HG03442 (cell line): ENCODE measurements around the gene PTPRG.
"Not testable (repeated sequence)": the region's sequence is repeated elsewhere in the genome, so short reads cannot be mapped to it uniquely, and the experiment has no call there.

ENCODE experiments used
- ATAC-seq: cut with Tn5 transposase; IDR thresholded peaks from one replicate; pipeline ENCODE4 v1.9.1; 2021; ENCODE audit warnings: mild to moderate bottlenecking, moderate library complexity; ENCODE audit not compliant: unreplicated experiment

The PTPRG gene

DNA sequence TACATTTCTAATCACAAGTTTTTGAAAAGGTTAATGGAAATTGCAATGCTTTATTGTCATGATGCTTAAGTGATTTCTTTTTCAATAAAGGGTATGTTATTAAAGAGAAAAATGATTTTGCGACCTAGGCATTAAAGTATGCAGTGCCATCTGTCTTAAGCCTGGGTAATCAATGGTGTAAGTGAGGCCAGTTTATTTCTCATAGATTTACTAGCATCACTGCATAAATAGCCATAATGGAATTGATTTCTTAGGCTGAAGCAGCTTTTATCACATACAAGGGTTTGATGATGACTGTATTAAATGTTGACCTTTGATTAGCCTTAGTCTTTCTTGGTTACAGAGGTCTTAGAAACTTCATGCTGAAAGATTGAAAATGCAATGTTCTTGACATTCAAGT lies 464.5 kb downstream of the PTPRG start:
- no peak for ATAC-seq

DNA sequence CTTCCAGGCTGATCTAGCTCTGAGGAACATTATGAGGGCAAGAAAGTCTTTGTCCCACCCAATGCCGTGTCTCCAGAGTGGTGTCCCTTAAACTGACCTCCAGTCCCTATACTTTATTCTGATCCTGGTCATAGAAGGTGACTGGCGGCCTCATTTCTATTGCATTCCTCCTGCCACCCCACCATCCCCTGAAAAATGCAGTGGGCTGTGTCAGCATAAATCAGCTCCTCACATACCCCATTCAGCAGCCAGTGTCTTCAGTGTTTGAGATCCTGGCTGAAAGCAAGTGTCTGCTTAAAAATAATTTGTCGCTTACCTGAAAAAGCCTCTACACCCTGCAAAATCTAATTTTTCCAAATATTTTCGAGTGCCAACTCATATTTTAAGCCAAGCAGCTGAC lies 465.9 kb downstream of the PTPRG start:
- ATAC-seq, result no peak

DNA sequence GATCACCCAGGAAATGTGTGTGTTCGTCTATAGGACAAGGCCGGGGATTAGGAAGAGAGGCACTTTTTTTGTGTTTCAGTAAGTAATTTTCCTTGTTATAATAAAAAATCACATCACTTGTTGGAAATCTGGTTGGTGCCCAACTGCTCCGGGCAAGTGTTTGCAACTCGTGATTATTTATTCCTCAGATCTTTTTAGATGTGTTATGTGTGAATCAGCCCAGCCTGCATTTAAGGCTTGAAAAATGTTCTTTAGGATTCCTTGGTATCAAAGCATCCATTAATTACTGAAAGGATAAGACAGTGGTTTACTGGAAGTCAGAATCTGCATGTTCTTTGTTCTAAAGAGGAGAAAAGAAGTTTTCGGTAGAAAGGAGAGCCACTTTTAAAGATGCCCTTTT lies 466.4 kb downstream of the PTPRG start:
- no peak for ATAC-seq

DNA sequence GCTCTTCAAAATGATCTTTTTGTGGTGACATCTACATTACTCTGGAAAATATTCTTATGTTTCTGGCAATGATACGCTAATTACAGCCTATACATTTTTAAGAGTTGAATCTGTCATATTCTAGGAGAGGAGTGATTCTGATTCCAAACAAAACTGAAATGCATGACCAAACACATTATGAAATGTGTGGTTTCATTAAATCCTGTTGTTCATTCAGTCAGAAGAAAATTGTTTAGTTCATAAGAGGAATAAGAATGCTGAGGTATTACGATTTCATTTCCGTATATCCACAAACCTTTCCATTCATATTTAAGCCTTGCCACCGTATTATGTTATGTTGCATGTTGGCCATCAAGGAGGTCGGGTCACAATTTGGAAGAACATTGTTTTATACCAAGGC lies 466.9 kb downstream of the PTPRG start:
- ATAC-seq, result no peak

DNA sequence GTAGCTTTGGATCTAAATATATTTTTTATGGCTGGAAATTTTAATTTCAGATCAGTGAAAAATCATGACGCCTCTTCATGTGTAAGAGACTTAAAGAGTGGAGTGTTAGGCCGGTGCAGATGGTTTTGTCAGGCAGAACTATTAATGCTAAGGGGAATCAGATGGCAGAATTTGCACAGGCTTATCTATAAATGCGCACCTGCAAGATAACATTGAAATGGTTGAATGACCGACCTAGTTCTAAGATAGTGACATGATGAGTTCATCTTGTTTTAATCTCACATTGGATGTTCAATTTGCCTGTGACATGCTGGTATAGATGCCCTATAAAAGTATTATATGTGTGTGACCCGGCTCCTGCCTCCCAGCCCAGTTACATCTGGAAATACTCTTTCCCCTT lies 471.4 kb downstream of the PTPRG start:
- no peak for ATAC-seq

DNA sequence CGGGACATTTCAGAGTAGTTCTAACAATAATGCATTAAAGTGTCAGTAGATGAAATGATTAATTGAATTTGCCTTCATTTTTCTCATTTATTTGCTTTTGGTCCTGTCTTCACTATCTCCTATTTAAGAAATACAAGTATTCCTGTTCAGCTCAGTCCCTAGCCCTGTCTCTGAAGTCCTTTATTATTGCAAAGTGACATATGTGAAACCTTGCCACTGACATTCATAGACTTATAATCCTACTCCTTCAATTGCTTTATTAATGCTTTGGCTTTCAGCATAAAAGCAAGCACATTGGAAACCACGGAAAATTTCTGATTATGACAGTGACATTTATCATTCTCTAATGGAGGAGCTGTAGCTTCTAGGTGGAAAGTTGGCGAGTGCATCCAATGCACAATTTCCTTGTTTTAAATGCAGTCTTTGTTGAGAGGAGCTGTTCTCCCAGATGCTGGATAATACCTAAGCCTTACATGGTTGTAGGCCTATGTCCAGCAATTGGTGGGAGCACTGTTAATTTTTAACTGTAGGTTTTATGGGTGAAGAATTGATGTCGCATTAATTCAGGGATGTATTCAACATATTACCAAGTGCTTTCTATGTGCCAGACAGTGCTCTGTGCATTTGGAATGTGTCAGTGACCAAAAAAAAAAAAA lies 474.2 kb downstream of the PTPRG start:
- no peak for ATAC-seq

DNA sequence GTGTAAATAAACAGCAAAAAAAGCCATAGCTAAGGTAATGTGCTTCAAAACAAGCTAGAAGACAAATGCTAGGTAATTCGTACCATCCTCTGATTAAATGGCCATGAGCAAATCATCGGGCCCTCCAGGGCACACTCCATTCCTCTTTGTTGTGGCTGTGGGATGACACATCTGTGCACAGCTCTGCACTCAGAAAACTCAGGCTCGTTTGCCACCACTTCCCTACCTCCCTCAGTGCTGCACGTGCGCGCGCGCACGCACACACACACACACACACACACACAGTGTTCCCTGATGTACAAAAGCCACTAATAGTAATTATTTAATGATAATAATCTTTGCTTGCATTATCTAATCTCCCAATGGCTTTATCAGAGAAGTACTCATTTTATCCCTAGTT lies 475.4 kb downstream of the PTPRG start:
- no peak for ATAC-seq

DNA sequence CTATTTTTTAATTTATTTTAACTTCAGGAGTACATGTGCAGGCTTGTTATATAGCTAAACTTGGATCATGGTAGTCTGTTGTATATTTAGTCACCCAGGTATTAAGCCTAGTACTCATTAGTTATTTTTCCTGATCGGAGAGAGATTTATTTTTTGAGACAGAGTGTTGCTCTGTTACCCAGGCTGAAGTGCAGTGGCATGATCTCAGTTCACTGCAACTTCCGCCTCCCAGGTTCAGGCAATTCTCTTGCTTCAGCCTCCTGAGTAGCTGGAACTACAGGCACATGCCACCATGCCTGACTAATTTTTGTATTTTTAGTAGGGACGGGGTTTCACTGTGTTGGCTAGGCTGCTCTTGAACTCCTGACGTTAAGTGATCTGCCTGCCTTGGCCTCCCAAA lies 477.4 kb downstream of the PTPRG start:
- not testable (repeated sequence) for ATAC-seq

DNA sequence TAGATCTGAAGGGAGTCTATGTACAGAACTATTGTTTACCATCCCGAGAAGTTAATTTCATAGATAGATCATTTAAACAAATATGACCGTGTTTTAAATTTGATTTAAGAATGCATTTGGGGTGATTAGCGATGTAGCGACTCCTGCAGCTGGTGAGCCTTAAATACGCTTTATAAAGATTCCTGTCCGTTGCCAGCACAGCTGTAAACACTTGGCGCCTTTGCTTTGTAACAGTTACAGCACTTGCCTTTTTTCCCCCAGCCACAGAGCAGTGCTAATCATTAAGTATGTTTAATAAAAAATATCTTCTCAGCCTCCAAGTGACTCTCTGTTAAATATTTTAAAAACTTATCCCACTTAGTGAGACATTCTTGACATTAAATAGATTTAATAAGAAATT lies 478.2 kb downstream of the PTPRG start:
- ATAC-seq, result no peak

DNA sequence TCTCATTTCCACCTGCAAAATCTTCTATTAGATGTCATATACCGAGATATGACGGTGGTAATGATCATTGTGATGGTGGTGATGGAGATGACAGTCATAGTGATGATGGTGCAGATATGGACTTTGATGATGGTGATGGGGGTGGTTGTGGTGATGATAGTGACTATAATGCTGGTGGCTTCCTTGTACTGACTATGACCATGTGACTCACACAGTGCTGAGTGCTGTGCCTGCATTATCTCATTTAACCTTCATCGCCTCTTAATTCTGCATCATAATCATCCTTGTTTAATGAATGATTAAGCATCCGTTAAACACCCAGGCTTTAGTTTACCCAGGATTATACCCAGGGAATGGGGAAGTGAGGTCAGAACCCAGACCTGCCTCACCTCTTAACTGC lies 480.3 kb downstream of the PTPRG start:
- no peak for ATAC-seq

DNA sequence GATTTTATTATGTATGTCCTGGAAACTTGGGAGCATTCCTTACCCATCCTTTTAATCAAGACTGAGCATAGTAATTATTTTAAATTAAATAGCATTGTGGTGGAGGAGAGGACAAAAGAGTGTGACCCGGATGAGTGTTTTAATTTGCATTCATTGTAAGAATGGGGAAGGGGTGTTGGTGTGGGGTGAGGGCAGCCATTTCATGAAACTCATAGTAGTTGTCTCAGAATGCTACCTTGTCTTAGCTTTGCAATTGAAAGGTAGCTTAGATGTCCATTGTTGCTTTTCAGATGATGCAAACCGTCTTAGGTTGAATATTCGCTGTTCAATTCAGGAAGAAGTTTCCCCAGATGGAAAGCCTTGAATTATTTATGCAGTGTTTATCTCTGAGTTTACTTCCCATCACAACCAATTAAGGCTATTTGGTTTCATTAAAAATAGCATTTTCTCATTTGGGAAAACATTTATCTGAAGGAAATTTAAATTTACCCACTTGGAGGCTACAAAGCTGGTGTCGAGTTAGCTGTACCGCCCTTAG lies 483.6 kb downstream of the PTPRG start:
- no peak for ATAC-seq

DNA sequence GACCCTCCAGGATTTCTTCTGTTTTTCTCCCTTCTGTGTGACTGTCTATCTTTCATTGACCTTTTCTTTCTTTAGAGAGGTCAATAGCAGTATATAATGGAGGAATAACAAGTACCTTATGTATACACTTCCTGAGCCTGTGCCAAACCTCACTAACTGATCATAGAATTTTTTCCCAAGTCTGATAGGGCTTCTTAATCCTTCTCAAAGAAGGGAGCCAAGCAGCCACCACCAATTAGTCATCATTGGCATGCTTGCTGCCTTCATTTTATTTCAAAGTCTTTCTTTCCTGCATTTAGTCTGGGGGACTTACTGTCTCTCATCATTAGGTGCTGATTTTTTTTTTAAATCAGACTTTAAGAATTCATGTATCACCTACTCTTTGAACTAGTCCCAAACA lies 485.0 kb downstream of the PTPRG start:
- ATAC-seq, result no peak

DNA sequence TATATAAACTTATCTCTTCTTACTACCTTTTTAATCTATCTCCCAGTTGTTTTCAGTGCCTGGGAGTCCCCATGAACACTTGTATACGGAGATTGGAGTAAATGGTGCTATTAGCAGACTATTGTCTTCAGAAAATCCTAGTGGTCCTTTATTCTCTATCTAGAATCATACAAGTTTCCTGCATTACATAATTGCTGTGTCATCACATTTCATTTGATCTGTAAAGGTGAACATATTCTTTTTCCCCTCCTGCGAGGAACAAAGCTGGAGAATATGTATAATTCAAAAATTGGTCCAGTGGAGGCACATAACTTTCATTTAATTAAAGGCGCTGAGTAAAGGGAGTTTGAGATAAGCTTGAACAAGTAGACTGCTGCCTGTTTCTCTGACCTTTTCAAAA lies 487.2 kb downstream of the PTPRG start:
- no peak for ATAC-seq

DNA sequence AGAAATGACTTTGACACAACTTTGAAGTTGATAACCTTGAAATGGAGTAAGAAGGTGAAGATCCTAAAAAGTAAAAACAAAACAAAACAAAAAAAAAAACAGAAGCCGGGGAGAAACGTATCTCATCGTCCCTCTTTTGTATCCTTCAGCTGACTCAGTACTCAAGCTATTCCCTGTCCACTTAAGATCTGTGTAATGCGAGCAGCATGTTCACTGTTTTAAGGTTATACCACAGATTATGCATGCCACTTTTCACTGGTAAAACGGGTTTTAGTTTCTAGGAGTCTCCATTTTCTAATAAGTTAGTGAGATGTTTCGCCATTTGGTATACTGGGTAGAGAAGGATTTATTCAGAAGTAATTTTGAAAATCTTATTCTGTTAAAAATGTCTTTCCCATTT lies 487.7 kb downstream of the PTPRG start:
- ATAC-seq, result no peak

DNA sequence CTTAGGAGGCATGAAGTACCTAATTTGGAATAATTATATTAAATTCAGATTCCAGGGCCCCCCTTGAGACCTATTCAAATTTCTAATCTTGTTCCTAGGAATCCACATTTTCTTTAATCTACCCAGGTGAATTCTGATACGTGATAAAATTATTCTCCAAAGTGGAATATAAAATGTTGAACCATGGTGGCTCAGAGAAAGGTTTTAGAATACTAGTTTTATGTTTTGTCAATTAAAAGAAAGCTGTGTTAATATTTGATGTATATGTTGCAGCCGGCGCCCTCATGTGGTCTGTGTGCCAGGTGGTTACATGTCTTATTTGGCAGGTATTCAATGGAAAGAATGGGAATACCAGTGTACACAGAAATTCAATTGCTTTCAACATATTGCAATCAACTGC lies 490.1 kb downstream of the PTPRG start:
- no peak for ATAC-seq

DNA sequence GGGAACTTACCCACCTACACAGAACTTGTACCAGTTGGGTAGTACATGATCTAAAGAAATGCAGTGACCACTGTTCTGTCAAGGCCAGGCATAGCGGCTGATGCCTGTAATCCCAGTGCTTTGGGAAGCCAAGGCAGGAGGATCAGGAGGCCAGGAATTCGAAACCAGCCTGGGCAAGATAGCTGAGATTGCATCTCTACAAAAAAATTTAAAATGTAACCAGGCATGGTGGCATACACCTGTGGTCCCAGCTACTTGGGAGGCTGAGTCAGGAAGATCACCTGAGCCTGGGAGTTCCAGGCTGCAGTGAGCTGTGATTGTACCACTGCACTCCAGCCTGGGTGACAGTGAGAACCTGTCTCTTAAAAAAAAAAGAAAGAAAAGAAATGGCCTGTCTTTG lies 491.0 kb downstream of the PTPRG start:
- ATAC-seq, result no peak

DNA sequence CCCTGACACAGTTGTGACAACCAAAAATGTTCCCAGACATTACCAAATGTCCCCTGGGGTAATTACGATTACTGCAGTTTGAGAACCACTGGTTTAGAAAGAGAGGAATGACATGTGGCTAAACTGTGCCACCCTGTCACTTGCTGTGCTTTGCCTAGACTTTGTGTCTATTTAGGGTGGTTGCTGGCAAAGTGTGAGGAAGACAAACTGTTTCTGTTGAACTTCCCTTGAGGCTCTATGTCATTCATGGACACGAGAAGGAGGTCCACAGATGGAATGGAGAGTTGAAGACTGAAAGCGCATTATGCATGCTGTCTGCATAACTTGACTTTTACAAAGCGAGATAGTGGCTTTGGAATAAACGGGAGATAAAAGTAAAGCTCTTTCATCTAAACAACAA lies 495.3 kb downstream of the PTPRG start:
- no peak for ATAC-seq

DNA sequence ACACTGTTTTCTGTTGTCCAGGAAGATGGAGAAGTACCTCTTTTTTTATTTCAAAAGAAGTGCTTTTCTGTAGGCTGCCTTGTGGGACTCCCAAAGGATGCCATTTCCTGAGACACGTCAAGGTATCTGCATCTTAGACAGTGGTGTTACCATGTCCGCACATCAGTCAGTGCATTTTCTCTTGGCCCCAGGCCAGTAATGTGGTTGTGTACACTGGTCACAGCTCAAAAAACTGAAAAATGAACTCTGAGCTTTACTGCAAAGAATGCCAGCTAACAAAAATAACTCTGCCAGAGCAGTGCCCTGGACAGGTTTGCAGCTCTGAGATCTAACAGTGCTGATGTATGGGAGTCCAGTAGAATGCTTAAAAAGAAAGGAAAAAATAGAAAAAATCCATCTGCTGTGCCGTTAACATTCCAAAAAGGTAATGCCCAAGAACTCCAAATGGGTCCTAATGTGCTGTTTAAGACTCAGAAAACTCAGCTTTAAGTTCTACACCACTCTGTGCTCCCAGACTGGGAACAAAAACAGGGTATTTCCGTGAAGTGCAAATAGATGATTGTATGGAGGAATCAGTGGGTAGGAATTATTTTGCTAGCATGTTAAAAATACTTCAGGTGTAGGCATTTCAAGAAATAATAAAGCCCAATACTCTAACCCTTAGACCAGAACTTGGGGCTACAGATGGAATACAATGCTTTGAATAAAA lies 496.1 kb downstream of the PTPRG start:
- ATAC-seq, result no peak

DNA sequence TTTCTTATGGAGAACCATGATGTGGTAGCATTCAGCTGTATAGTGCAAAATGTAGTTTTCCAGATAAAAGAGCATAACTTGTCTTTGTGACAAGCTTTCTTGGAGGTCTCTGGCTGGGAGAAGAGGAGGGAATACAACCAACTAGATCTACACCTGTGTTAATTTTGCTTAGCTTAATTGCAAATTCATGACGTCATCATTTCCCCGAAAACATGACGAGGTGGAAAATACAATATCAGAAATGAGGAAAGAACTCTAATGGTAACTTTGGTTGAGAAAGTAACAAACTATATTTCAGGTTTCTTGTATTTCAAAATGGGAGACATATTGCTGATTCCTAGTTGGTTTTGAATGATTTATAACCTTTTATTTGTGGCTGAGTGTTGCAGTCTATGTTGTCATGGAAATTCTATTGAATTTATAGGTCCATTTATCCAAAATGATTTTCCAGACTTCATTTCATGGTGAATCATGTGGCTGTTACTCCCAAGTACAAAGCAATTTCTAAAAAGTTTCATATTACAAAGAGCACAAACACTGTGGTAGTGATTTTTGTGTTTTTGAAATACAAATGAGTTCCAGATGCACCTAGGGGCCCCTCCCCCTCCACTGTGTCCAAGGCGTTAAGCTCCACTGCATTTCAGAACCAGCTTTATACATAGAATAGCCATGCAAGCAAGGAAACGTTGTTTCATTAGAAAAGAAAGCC lies 504.8 kb downstream of the PTPRG start:
- ATAC-seq, result no peak

DNA sequence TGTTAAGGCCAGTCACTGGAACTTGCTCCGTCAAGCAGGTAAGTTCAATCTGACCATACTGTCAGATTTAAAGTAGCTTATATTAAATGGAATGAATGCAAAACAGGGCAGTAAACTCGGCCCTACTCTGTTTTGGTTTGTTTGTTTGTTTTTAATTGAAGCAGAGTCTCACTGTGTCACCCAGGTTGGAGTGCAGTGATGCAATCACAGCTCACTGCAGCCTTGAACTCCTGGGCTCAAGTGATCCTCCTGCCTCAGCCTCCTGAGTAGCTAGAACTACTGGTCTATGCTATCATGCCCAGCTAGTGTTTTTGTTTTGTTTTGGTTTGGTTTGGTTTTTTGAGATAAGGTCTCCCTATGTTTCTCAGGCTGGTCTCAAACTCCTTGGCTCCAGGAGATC lies 507.0 kb downstream of the PTPRG start:
- no peak for ATAC-seq

DNA sequence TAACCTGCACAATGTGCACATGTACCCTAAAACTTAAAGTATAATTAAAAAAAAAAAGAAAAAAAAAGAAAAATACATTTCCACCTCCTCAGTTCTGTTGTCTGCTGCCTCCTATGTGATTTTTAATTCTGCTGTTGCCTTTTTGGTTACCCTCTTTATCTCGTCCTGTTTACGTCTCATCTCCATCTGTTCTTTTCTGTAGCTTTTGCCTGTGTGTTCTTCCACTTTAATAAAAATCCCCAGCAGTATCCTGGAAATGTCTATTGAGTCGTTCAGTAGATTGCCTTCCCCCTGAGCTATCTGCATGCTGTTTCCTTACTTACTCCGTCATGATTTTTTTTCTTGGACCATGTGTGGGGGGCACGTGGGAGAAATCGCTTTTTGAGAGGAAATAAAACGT lies 509.5 kb downstream of the PTPRG start:
- ATAC-seq, result no peak

DNA sequence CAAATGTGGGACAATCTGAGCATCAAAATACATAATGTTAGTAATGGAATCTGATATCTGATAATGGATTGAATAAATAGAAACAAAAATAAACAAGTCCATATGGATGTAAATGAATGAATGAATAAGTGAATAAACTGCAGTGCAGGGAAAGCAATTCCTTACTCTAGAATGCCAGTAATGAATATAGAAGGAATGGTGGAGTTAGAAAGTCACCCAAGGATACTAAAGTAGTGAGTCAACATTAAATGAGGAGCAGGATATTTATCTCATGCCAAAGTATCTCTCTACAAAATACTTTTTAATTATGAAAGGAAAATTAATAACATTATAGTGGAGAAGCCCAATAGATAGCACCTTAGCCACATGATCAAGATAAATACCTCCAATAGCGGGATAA lies 511.7 kb downstream of the PTPRG start:
- ATAC-seq, result no peak
